ENCODE data around the gene CHST10.
A peak's percentile ranks its signal among the peaks of the same experiment; 100 is the strongest.
"Not testable (repeated sequence)": the region's sequence is repeated elsewhere in the genome, so short reads cannot be mapped to it uniquely, and the experiment has no call there.

Gene CHST10

DNA sequence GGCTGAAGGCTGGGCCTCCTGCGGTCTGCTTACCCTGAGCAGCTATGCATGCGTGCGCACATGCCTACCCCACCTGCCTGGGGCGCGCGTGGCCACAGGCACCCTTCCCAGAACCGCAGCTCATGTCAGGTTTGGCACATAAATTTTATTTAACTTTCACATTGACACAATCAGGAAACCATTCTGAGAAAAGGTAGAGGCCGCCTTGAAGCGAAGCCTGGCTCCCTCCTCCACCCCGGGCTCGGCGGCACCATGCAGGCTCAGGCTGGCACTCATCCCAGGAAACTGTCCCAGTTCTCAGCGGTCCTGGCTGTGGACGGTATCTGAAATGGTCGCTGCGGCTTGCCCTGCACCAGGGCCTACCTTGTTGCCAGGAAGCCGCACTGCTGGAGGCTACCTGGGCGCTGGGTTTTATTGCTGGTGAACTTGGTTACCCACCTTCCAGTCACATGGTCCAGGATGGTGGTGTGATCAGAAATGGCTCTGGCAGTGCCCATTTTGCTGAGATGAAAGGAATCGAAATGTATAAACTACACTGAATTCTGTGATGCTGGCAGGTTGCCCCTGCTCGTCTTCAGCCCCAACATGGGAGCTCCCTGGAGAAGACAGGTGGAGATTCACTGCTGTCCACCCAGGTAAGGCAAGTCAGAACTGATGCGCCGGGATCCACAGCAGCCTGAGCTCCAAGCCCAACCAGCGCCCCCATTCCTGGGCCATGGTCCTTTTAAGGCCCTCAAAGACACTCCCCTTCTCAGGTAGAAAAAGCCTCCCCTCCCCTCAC is 25.5 kb downstream of the CHST10 start:
- DNase-seq = no peak

DNA sequence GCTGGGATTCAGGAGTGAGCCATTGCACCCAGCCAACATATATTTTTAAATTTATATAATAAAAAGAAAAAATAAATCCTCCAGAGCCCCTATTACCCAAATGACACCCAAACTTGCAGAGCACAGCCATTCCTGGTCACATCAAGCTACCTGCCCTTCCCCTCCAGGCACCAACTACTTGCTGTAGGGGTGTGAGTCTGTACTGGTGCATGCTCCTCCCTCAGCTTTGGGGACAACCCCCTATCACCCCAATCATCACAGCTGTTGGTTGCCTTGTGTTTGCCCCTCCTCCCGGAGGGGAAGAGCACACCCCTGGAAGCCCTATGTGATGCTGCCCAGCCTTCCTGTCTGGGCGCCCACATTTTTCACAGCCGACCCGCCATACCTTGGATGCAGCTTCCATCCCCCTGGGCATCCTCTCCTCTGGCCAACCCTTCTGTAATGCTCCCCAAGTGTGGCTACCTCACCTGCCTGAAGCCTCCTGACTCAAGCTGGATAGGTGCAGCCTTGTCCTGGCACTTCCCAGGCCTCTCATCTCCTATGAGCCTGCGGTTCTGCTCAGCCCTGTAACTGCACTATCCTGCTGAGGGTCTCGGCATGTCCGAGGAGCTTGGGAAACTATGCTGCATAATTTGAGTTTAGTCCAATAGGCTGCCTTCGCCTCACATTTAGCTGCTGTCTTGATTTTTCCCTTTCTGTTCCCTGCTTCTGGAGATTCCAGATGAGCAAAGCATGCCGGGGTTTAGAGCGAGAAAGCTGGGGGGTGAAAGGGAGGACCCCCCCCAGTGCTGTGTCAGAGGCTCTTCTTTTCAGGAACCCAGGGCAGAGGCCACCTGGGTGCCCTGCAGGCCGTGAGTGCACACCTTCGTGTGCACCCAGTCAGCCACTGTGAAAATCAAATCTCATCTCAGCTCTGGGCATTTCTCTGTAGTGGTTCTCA is 27.2 kb downstream of the CHST10 start:
- DNase-seq = no peak

DNA sequence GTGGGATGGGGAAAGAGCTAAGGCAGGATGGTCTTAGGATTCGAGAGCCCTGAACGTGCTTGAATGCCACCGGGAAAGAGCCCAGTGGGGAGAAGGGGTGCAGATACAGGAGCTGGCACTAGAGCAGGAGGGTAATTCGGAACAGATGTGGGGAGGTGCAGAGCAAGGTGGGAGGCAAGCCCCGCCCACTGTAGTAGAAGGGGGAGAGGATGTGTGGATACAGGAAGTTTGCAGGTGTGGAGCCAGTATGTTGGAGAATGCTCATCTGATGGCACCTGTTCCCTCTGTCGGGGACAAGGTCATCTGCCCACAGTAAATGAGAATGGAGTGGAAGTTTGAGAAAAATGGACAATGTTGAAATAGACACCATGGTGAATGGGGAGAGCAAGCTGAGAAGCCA is 28.8 kb downstream of the CHST10 start:
- DNase-seq = no peak

DNA sequence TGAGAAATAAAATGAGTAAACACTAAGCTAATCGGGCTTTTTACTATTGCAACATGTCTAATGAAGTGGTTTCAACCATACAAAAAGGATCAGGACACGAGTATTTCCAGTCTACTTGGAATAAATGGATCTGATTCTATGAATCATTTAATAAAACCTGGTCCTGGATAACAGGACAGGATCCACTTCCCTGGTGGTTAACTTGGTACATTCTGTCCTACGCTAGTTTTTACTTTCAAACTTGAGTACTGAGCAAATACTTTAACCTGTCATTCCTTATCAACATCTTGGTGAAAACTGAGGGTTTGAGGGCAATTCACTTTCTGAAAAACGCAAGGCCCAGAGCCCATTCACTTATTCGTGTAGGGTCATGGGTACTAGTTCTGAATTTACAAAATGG is 33.5 kb downstream of the CHST10 start:
- DNase-seq = no peak

DNA sequence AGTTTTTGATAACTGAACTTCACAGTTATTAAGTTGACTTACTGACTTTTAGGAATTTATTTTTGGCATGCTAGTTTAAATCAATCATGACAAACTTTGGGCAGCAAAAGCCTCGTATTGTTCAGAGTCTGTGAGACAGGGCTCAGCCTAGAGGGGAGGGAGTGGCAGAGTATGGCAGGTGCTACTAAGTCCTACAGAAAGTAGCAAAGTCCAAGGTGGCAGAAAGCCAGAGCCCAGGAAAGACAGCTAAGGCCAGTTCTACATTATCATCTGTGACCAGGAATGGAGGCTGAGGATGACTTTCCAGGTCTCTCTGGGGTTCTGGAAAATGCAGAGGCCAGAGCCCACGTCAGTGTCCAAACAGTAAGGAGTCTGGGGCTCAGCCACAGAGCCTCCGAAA is 34.2 kb downstream of the CHST10 start:
- no peak for DNase-seq

DNA sequence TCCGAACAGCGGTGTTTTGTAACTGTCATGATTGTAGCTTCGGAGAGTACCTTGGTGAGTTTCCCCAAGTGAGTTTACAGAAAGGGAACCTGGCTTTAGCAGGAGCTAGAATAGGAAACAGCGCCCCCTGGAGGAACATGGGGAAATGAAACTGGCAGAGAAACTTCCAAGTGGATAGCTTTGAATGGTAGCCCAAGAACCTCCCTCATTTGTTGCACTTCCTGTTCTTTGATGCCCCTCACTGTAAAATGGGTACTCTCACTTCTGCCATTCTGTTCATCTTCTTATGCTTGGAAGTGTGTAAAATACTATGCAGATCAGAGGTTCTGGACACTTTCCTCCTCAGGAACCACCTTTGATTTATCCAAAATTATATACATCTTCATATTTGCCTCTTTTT is 36.2 kb downstream of the CHST10 start:
- DNase-seq = peak; percentile 52

DNA sequence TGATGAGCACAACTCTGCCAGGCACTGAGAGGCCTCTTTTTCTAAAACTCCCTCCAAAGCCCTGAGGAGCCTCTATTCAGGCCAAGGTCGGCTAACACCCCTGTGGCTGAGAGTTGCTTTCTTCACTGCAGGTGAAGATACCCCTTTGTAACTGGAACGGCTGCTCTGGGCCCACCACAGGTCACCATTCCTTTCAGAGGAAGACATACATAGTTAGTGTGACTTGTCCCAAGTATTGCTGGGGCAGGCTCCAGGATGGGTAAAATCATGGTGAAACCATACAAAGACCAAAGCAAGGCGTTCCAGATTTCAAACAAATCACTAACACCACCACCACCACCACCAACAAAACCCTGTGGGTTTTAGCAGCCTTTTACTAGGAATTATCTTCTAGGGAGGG is 36.8 kb downstream of the CHST10 start:
- no peak for DNase-seq

DNA sequence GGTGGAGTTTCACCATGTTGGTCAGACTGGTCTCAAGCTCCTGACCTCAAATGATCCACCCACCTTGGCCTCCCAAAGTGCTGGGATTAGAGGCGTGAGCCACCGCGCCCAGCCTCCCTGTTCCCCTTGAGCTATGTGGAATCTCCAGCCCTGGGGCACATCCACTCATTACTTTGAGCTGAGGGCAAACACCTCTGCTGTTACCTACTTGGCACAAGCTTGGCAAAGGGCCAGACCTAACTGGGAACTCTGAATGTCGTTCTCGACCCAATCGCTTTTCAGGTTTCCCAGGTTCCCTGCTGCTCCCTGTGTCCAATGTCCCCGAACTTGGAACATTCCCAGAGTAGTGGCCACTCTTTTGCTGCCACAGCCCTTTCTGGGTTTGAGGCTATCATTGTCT is 40.6 kb downstream of the CHST10 start:
- DNase-seq = no peak

DNA sequence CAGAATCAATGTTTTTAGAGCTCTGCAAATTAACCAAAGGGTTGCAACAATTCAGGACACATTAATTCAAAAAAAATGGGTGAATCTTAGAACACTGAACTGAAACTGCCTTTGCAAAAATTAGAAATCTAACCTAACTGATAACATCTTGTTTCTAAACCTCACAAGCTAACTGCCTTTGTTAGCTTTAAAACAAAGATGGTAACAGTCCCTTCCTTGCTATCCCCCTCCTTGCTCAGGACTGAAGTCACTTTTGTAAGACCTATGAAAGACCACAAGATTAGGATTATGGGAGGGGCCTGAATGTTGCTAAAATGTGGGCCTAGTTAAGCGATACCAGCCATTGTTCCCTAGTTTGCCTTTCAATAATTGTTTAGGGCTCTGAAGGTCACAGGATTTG is 50.3 kb downstream of the CHST10 start:
- DNase-seq = no peak

DNA sequence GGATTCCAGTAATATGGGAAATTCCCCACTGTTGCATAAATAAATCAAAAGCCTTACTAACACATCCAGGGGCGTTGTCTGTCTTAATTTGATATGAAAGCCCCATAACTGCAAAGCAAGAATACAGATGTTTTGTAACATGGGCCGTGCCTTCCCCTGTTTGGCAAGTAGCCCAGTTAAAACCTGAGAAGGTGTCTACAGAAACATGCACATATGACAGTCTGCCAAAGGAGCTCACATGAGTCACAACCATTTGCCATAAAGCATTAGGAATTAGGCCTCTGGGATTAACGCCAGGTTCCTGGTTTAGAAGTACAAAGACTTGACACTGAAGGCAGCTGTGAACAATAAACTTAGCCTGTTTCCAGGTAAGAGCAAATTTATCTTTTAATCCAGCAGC is 52.0 kb downstream of the CHST10 start:
- no peak for DNase-seq

DNA sequence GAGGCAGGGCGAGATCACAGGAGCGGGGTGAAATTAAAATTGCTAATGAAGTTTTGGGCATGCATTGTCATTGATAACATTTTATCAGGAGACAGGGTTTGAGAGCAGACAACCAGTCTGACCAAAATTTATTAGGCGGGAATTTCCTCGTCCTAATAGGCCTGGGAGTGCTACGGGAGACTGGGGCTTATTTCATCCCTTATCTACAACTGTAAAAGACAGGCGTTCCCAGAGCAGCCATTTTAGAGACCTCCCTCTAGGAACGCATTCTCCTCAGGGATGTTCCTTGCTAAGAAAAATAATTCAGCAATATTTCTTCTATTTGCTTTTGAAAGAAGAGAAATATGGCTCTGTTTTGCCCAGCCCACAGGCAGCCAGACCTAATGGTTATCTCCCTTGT is 55.2 kb downstream of the CHST10 start:
- DNase-seq = not testable (repeated sequence)

DNA sequence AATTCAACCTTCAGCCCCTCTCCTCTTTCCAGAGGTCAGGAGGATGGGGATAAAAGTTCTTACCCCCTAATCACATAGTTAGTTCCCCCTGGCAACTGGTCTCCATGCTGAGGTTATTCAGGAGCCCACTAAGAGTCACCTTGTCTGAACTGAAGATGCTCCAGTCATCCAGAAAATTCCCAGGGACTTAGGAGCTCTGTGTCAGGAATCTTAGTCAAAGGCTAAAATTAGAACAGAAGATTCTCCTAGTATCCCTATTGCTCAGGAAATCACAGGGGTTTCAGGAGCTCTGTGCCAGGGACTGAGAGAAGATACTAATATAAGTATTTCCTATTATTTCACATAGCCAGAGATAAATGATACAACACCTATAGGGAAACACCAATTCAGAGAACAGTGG is 57.9 kb downstream of the CHST10 start:
- no peak for DNase-seq

DNA sequence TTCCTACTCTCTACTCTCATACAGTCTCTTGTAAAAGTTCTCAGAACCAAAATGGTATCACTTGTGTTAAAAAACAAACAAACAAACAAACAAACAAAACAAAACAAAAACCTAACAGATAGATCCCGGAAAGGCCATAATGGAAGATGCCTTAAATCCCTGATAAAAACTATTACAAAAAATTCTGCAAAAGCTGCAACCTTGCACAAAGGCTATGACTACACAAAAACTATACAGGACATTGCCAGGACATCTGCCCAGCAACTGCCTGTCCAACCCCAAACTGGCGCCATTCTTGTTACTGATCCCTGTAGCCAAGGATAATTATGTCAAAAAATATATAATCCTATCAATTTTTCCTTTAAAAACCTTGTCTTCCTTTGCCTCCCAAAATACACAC is 58.9 kb downstream of the CHST10 start:
- DNase-seq = no peak

DNA sequence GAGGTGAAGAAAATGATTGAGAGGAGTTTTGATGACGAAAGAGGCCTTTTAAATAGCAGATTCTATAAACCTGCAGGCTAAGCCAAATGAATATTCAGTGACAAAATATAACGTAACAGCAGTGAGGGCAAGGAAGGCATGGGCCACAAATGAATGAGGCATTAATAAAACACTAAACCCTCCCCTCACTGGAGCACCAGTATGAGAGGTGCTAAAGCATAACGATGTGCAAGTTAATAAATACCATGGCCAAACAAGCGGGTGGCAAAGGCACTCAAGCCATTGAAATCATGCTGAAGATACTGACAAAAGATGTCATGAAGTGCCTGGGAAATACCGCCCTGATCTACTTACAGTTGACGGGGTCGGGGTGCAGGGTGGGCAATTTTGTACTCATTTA is 64.9 kb downstream of the CHST10 start:
- no peak for DNase-seq

DNA sequence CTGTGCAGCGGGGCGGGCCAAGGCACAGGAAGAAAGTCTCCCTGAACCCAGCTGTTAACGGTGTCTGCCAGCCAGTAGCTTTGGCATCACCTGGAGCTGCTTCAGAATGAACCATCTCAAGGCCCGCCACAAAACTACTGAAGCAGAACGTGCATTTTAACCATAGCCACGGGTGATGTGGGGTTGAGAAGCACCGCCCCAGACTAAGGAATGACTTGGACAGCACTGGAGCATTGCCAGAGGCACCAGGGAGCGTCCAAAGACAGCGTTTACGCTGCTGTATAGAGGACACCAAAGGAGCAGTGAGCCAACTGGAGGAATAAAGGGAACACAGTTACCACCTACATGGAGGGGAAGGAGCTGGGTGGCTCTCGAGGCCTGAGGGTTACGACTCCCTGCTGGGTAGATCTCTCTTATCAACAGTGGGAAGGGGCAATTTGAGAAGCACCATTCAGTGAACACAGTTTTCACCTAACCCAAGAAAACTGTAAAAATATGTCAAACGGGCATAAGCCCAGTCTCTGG is 66.7 kb downstream of the CHST10 start:
- no peak for DNase-seq

DNA sequence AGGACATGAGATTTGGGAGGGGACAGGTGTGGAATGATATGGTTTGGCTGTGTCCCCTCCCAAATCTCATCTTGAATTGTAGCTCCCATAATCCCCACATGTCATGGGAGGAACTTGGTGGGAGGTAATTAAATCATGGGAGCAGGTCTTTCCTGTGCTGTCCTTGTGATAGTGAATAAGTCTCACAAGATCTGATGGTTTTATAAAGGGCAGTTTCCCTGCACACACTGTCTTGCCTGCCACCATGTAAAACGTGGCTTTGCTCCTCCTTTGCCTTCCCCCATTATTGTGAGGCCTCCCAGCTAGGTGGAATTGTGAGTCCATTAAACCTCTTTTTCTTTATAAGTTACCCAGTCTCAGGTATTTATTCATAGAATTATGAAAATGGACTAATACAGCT is 72.3 kb downstream of the CHST10 start:
- not testable (repeated sequence) for DNase-seq

DNA sequence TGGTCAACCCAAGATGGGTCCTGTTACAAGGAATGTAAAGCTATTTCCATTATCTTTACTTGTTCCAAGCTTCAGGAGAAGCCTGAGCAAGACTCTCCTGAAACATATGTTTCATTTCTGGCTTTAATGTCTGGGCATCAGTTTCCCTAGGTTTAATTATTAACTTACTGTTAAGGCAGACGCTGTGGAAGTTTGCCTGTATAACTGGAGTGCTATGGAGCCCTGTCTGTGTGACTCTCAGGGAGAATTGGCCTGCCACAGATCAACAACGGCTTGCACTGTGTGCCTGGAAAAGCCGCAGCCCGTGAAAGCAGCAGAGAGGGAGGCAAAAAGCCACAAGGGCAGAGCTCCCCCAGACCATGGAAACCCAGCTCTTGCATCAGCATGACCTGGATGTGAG is 73.0 kb downstream of the CHST10 start:
- no peak for DNase-seq

DNA sequence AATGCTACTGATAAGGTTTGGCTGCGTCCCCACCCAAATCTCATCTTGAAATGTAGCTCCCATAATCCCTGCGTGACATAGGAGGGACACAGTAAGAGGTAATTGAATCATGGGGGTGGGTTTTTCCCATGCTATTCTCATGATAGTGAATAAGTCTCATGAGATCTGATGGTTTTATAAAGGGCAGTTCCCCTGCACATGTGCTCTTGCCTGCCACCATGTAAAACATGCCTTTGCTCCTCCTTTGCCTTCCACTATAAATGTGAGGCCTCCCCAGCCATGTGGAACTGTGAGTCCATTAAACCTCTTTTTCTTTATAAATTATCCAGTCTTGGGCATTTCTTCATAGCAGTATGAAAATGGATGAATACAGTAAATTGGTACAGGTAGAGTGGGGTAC is 75.0 kb downstream of the CHST10 start:
- DNase-seq = not testable (repeated sequence)
